HG02973 (cell line): ENCODE measurements around the gene CAPRIN1.
A peak's percentile ranks its signal among the peaks of the same experiment; 100 is the strongest.
"Not testable (repeated sequence)": the region's sequence is repeated elsewhere in the genome, so short reads cannot be mapped to it uniquely, and the experiment has no call there.

Source experiments
- ATAC-seq: cut with Tn5 transposase; IDR thresholded peaks from one replicate; pipeline ENCODE4 v1.9.1; 2021; ENCODE audit warnings: moderate library complexity; ENCODE audit not compliant: unreplicated experiment

Gene CAPRIN1

GRCh38 chr11:34084637-34085036, 33.1 kb downstream of the CAPRIN1 start:
- ATAC-seq = no peak

- ATAC-seq = no peak
These were observed 35.2 kb downstream of the CAPRIN1 start for GRCh38 chr11:34086554-34087283.

GRCh38 chr11:34091825-34092224, 40.3 kb downstream of the CAPRIN1 start:
- ATAC-seq = no peak

DNA sequence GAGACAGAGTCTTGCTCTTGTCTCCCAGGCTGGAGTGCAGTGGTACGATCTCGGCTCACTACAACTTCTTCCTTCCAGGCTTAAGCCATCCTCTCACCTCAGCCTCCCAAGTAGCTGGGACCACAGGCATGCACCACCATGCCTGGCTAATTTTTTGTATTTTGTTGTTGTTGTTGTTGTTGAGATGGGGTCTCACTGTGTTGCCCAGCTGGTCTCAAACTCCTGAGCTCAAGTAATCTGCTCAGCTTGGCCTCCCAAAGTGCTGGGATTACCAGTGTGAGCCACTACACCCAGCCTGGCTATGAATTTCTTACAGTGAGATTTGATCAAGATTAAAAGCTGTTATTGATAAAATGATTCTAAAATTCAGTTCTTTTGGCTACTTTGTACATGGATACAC, 43.4 kb downstream of the CAPRIN1 start:
- ATAC-seq = not testable (repeated sequence)

DNA sequence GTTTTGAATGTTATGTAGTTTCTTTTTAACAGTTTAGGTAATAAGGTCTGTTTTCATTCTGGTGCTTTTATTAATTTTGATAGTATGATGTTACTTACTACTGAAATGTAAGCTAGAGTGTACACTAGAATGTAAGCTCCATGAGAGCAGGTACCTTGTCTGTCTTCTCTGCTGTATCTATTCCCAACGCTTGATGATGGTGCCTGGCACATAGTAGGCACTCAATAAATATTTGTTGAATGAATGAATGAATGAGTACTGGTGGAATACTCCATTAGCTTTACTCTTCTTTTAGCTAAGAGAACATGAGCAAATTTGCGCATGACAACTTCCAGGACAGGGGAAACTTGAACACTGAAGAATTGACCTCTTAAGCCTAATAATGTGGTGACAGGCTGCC, 47.3 kb downstream of the CAPRIN1 start:
- no peak for ATAC-seq

DNA sequence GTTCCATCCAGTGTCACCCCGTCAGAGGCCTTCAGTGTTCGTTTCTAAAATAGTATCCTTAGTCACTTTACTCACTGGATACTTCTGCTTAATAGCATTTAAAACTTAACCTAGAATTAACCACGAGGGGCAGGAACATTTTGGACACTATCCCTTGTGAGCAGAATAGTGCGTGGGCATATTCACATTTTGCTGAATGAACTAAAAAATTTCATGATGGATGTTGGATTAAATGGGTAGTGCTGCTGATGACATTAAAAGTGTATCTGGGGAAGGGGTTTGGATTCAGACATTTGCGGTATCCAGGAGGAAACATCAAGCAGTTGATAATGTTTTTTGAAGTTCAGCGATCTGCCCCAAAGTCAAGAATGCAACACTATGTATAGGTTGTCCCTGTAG, 53.1 kb downstream of the CAPRIN1 start:
- ATAC-seq = no peak

- peak; percentile 84 for ATAC-seq
These were observed 53.8 kb downstream of the CAPRIN1 start, which contains the start of gene NAT10 for GRCh38 chr11:34105079-34105956. Gene NAT10 (plus strand): TSS chr11:34105629. CDS start chr11:34108226, 2,597 bp downstream.

- peak; percentile 6 for ATAC-seq
These were observed 54.5 kb downstream of the CAPRIN1 start for GRCh38 chr11:34105957-34106504.

- ATAC-seq = no peak
These were observed 60.3 kb downstream of the CAPRIN1 start for GRCh38 chr11:34111722-34112270.

- ATAC-seq = no peak
These were observed 62.5 kb downstream of the CAPRIN1 start for GRCh38 chr11:34114014-34114413.

DNA sequence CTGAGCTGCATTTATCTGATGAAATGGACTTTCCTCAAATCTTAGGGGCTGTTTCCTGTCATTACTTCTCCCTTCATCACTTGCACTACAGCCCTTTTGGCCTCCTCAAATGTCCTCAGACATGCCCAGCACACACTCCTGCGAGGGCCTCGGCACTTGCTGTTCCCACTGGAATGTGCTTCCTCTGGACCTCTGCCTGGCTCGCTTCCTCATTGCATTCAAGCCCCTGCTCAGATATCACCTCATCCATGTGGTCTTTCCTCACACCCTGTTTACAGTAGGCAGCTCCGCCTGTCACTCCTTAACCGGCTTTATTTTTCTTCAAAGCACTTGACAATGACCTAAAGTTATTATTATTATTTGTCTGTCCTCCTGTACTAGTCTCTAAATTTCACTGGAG, 62.9 kb downstream of the CAPRIN1 start:
- no peak for ATAC-seq

- ATAC-seq = no peak
These were observed 69.1 kb downstream of the CAPRIN1 start for GRCh38 chr11:34120651-34121050.

- ATAC-seq = no peak
These were observed 73.5 kb downstream of the CAPRIN1 start for GRCh38 chr11:34124885-34125668.

- ATAC-seq = no peak
These were observed 75.7 kb downstream of the CAPRIN1 start for GRCh38 chr11:34126959-34127848.

DNA sequence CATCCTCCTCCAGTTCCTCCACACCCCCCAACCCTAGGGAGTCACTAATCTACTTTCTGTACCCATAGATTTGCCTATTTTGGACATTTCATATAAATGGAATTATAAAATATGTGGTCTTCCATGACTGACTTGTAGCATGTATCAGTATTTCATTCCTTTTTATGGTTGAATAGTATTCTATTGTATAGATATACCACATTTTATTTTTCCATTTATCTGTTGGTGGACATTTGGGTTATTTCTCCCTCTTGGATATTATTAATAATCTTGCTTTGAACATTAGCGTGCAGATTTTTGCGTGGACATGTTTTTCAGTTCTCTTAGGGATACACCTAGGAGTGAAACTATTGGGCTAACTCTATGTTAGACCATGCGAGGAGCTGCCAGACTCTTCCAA, 77.3 kb downstream of the CAPRIN1 start:
- no peak for ATAC-seq

- no peak for ATAC-seq
These were observed 80.9 kb downstream of the CAPRIN1 start for GRCh38 chr11:34132261-34132965.

GRCh38 chr11:34134765-34135164, 83.2 kb downstream of the CAPRIN1 start:
- no peak for ATAC-seq

DNA sequence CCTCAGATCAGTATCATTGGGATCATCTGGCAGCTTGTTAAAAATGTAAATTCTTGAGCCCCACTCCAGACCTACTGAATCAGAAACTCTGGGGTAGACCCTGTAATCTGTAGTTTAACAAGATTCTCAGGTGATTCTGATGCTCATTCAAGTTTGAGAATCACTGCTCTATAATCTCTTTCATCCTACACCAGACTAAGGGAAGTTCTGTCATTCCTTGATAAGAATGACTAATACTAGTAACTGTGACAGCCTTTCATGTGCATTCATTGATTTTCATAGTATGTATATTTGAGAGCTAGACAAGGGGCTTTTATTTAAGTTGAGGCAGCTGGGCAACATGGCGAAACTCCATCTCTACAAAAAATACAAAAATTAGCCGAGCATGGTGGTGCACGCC, 83.9 kb downstream of the CAPRIN1 start:
- ATAC-seq = no peak

GRCh38 chr11:34136420-34136819, 84.9 kb downstream of the CAPRIN1 start:
- ATAC-seq = no peak
